ENCODE results near the gene MSGN1. TPM values are rescaled to one million over a fixed set of nuclear protein-coding genes. Genes with fewer than 3 reads are reported as not detected.

The MSGN1 gene
- total and polyA plus RNA-seq, 2 experiments from 2014 or later, result not detected

- TF ChIP-seq CTCF (IDR thresholded peaks at IDR 0.05; ENCODE audit: low read depth, low read length), result no peak
- Histone ChIP-seq H3K27me3 (no peaks in the 10 kb centered on the region), H3K9me3 (ENCODE audit: low read depth) (no peaks in the 10 kb centered on the region), H3K36me3 (no peaks in the 10 kb centered on the region), H3K4me1 (ENCODE audit: low read depth) (peaks cover 6% of the 10 kb centered on the region), H3K4me3 (no peak overlapping the region), H3K27ac (no peak overlapping the region)
- no peak for DNase-seq (ENCODE audit: low read depth in 1 of 2, low spot score in 1 of 2)
These were observed 27.2 kb downstream of the MSGN1 start for GRCh38 chr2:17843457-17843856.

GRCh38 chr2:17845806-17846205 lies 29.5 kb downstream of the MSGN1 start:
- Histone ChIP-seq H3K27ac (no peak overlapping the region), H3K36me3 (no peaks in the 10 kb centered on the region), H3K4me3 (no peak overlapping the region), H3K27me3 (no peaks in the 10 kb centered on the region), H3K9me3 (ENCODE audit: low read depth) (no peaks in the 10 kb centered on the region), H3K4me1 (ENCODE audit: low read depth) (peaks cover 4% of the 10 kb centered on the region)
- TF ChIP-seq CTCF (IDR thresholded peaks at IDR 0.05; ENCODE audit: low read depth, low read length), result no peak
- DNase-seq (ENCODE audit: low read depth in 1 of 2, low spot score in 1 of 2), result no peak

GRCh38 chr2:17846676-17847075 lies 30.4 kb downstream of the MSGN1 start:
- no peaks in the 10 kb centered on the region for H3K27me3 ChIP-seq
- no peaks in the 10 kb centered on the region for H3K9me3 ChIP-seq (ENCODE audit: low read depth)
- TF ChIP-seq CTCF (IDR thresholded peaks at IDR 0.05; ENCODE audit: low read depth, low read length), result no peak
- no peaks in the 10 kb centered on the region for H3K36me3 ChIP-seq
- no peaks in the 10 kb centered on the region for H3K4me1 ChIP-seq (ENCODE audit: low read depth)
- H3K4me3 ChIP-seq, result no peak overlapping the region
- no peak for DNase-seq (ENCODE audit: low read depth in 1 of 2, low spot score in 1 of 2)
- no peak overlapping the region for H3K27ac ChIP-seq

GRCh38 chr2:17847236-17847635 lies 31.0 kb downstream of the MSGN1 start:
- Histone ChIP-seq H3K36me3 (no peaks in the 10 kb centered on the region), H3K9me3 (ENCODE audit: low read depth) (no peaks in the 10 kb centered on the region), H3K4me1 (ENCODE audit: low read depth) (no peaks in the 10 kb centered on the region), H3K4me3 (no peak overlapping the region), H3K27me3 (no peaks in the 10 kb centered on the region), H3K27ac (no peak overlapping the region)
- no peak for DNase-seq (ENCODE audit: low read depth in 1 of 2, low spot score in 1 of 2)
- TF ChIP-seq CTCF (IDR thresholded peaks at IDR 0.05; ENCODE audit: low read depth, low read length), result no peak

GRCh38 chr2:17849275-17849674 lies 33.0 kb downstream of the MSGN1 start:
- Histone ChIP-seq H3K27ac (no peak overlapping the region), H3K36me3 (no peaks in the 10 kb centered on the region), H3K9me3 (ENCODE audit: low read depth) (no peaks in the 10 kb centered on the region), H3K27me3 (no peaks in the 10 kb centered on the region), H3K4me1 (ENCODE audit: low read depth) (no peaks in the 10 kb centered on the region), H3K4me3 (no peak overlapping the region)
- no peak for DNase-seq (ENCODE audit: low read depth in 1 of 2, low spot score in 1 of 2)
- TF ChIP-seq CTCF (IDR thresholded peaks at IDR 0.05; ENCODE audit: low read depth, low read length), result no peak

- H3K27ac ChIP-seq, result no peak overlapping the region
- no peak overlapping the region for H3K4me3 ChIP-seq
- DNase-seq (ENCODE audit: low read depth in 1 of 2, low spot score in 1 of 2), result no peak
- no peak for TF ChIP-seq CTCF (IDR thresholded peaks at IDR 0.05; ENCODE audit: low read depth, low read length)
- H3K36me3 ChIP-seq, result no peaks in the 10 kb centered on the region
- H3K4me1 ChIP-seq (ENCODE audit: low read depth), result no peaks in the 10 kb centered on the region
- H3K27me3 ChIP-seq, result no peaks in the 10 kb centered on the region
- H3K9me3 ChIP-seq (ENCODE audit: low read depth), result no peaks in the 10 kb centered on the region
These were observed 33.9 kb downstream of the MSGN1 start for GRCh38 chr2:17850151-17850550.
